IMR-90 (cell line): ENCODE results near the gene PHIP. TPM values are rescaled to one million over a fixed set of nuclear protein-coding genes. Genes with fewer than 3 reads are reported as not detected.

Experiments used
- ATAC-seq: fragments of 200-7000 bp; cut with Tn5 transposase; 2 replicates; pipeline ENCODE4 v1.9.1; 2020; ENCODE audit warnings: low read depth, mild to moderate bottlenecking, moderate library complexity
- BruUV-seq: library from RNA; stranded (reverse); fragments of 400-500 nt; replicated peaks from 2 replicates; lab custom pipeline; 2021; lab: Mats Ljungman, UMichigan
- CTCF ChIA-PET: fragments of 300-600 bp; formaldehyde crosslinking; extraction: SDS; loops from one replicate; lab custom pipeline; 2021; ENCODE audit warnings: antibody characterized with exemption; lab: Yijun Ruan, JAX
- POLR2A ChIA-PET: fragments of 300-600 bp; sonication (Branson Sonifier 250); formaldehyde crosslinking; loops from one replicate; lab custom pipeline; 2022; ENCODE audit warnings: antibody characterized with exemption; ENCODE audit not compliant: unreplicated experiment; lab: Charles Lee
- DNase-seq: peaks from one replicate; pipeline ENCODE4 v3.0.0; 2013
- H2AFZ ChIP-seq: replicated peaks from 2 replicates; pipeline ENCODE3; 2013; ENCODE audit warnings: low read length, mild to moderate bottlenecking; ENCODE audit not compliant: poor library complexity
- H2AK5ac ChIP-seq: 2 replicates; pipeline ENCODE4 v1.6.1; 2013; ENCODE audit warnings: low read depth, low read length, inconsistent platforms
- H2AK9ac ChIP-seq: replicated peaks from 2 replicates; pipeline ENCODE3; 2013; ENCODE audit warnings: mild to moderate bottlenecking, low read depth, low read length, moderate library complexity; ENCODE audit not compliant: poor library complexity
- H2BK120ac ChIP-seq: 2 replicates; pipeline ENCODE4 v1.6.1; 2013; ENCODE audit warnings: low read depth, low read length, inconsistent platforms
- H2BK15ac ChIP-seq: 3 replicates; pipeline ENCODE4 v1.6.1; 2013; ENCODE audit warnings: low read depth, low read length, inconsistent platforms
- H2BK20ac ChIP-seq: 2 replicates; pipeline ENCODE4 v1.6.1; 2013; ENCODE audit warnings: low read depth, mild to moderate bottlenecking, inconsistent platforms, low read length, moderate library complexity
- H2BK5ac ChIP-seq: 2 replicates; pipeline ENCODE4 v1.6.1; 2013; ENCODE audit warnings: mild to moderate bottlenecking, low read depth, low read length, inconsistent platforms; ENCODE audit not compliant: poor library complexity, severe bottlenecking
- H3K14ac ChIP-seq: replicated peaks from 2 replicates; pipeline ENCODE4 v1.6.1; 2013; ENCODE audit warnings: low read depth, low read length, inconsistent platforms
- H3K18ac ChIP-seq: 2 replicates; pipeline ENCODE4 v1.6.1; 2013; ENCODE audit warnings: low read depth, low read length, control low read depth
- H3K23ac ChIP-seq: 2 replicates; pipeline ENCODE4 v1.6.1; 2013; ENCODE audit warnings: low read depth, low read length, inconsistent platforms
- H3K27ac ChIP-seq: 2 replicates; pipeline ENCODE4 v1.5.1; 2013; ENCODE audit warnings: mild to moderate bottlenecking, control low read depth, low read length; ENCODE audit not compliant: insufficient read depth
- H3K27me3 ChIP-seq: 2 replicates; pipeline ENCODE4 v1.6.1; 2013; ENCODE audit warnings: low read length; ENCODE audit not compliant: control insufficient read depth, insufficient read depth
- H3K36me3 ChIP-seq: 2 replicates; pipeline ENCODE4 v1.6.1; 2013; ENCODE audit warnings: low read length, mixed read lengths; ENCODE audit not compliant: control insufficient read depth, insufficient read depth
- H3K4ac ChIP-seq: 2 replicates; pipeline ENCODE4 v1.6.1; 2013; ENCODE audit warnings: low read depth, low read length, inconsistent platforms
- H3K4me1 ChIP-seq: 2 replicates; pipeline ENCODE4 v1.6.1; 2013; ENCODE audit warnings: low read length, mixed read lengths; ENCODE audit not compliant: control insufficient read depth, insufficient read depth
- H3K4me2 ChIP-seq: 2 replicates; pipeline ENCODE4 v1.6.1; 2013; ENCODE audit warnings: low read depth, mild to moderate bottlenecking, control low read depth, low read length, moderate library complexity
- H3K4me3 ChIP-seq: 2 replicates; pipeline ENCODE4 v1.5.1; 2013; ENCODE audit warnings: low read depth, mild to moderate bottlenecking, control low read depth, low read length, moderate library complexity; ENCODE audit not compliant: insufficient read depth
- H3K56ac ChIP-seq: 2 replicates; pipeline ENCODE4 v1.6.1; 2013; ENCODE audit warnings: low read length, inconsistent platforms; ENCODE audit not compliant: insufficient read depth; ENCODE audit errors: extremely low read depth
- H3K79me1 ChIP-seq, 2 experiments: 2 replicates each; pipeline ENCODE4 v1.6.1; 2013; ENCODE audit warnings: low read length in 2 of 2, inconsistent platforms in 1 of 2, low read depth in 1 of 2
- H3K9ac ChIP-seq: 2 replicates; pipeline ENCODE4 v1.6.1; 2013; ENCODE audit warnings: low read depth, low read length, control low read depth
- H3K9me1 ChIP-seq: 2 replicates; pipeline ENCODE4 v1.6.1; 2013; ENCODE audit warnings: low read length, inconsistent platforms; ENCODE audit not compliant: insufficient read depth
- H3K9me3 ChIP-seq: 2 replicates; pipeline ENCODE4 v1.6.1; 2013; ENCODE audit warnings: low read length; ENCODE audit not compliant: control insufficient read depth, insufficient read depth
- H4K20me1 ChIP-seq: 2 replicates; pipeline ENCODE4 v1.6.1; 2013; ENCODE audit warnings: low read length, inconsistent platforms; ENCODE audit not compliant: insufficient read depth
- H4K5ac ChIP-seq: 2 replicates; pipeline ENCODE4 v1.6.1; 2013; ENCODE audit warnings: mild to moderate bottlenecking, low read depth, low read length, control low read depth
- H4K8ac ChIP-seq, 2 experiments: 2 replicates each; pipeline ENCODE4 v1.6.1; 2013; ENCODE audit warnings: low read depth in 2 of 2, low read length in 2 of 2, control low read depth in 1 of 2, inconsistent platforms in 1 of 2
- H4K91ac ChIP-seq: 2 replicates; pipeline ENCODE4 v1.6.1; 2013; ENCODE audit warnings: low read depth, low read length, inconsistent platforms; ENCODE audit not compliant: insufficient read depth
- BHLHE40 ChIP-seq: fragments of 150-350 bp; IDR thresholded peaks from 2 replicates; pipeline ENCODE4 v1.6.1; 2016; ENCODE audit warnings: mild to moderate bottlenecking, low read depth, low read length
- RCOR1 ChIP-seq: IDR thresholded peaks from 2 replicates; pipeline ENCODE4 v1.6.1; 2012; ENCODE audit warnings: mild to moderate bottlenecking, low read length, improper control_type of control experiment; ENCODE audit not compliant: insufficient replicate concordance
- USF2 ChIP-seq: fragments of 150-350 bp; IDR thresholded peaks from 2 replicates; pipeline ENCODE4 v1.6.1; 2017; ENCODE audit warnings: mild to moderate bottlenecking, antibody characterized with exemption, low read length, low read depth
- WGBS, 2 experiments: methylation state at CpG; one replicate each; pipeline versions ENCODE4 v1.1.5 to v1.1.7; 2013; ENCODE audit warnings: missing lambda C conversion rate in 2 of 2; ENCODE audit not compliant: insufficient read length in 1 of 2; ENCODE audit errors: extremely low coverage in 2 of 2; 5-methylcytosine and 5-hydroxymethylcytosine counted together
- dilution Hi-C: fragments of 300-500 bp; cut with HindIII; formaldehyde crosslinking; loops from one replicate; pipeline ENCODE4 v1.14.3; 2018; ENCODE audit warnings: low sequenced_read_pairs; ENCODE audit not compliant: unreplicated experiment
- in situ Hi-C: fragments of 300-500 bp; cut with MboI; formaldehyde crosslinking; loops from 3 replicates; pipeline ENCODE4 v1.14.3; 2019; ENCODE audit warnings: low sequenced_read_pairs, inconsistent platforms, mixed read lengths
- intact Hi-C: fragments of 100-400 bp; cut with micrococcal nuclease; formaldehyde crosslinking; loops from 2 replicates; pipeline ENCODE4 v1.10.0; 2022
- polyA plus RNA-seq, 3 experiments: library from polyadenylated mRNA; depleted of rRNA; stranded (reverse); fragments of >200 nt; gene quantifications; 2 replicates each; pipeline ENCODE4 v1.2.3, GENCODE V29; 2012; ENCODE audit warnings: low replicate concordance in 1 of 3
- total RNA-seq: library from RNA; depleted of rRNA; stranded (reverse); fragments of >200 nt; gene quantifications from 2 replicates; pipeline ENCODE4 v1.2.3, GENCODE V29; 2012

Gene PHIP
- total and polyA plus RNA-seq, 2 of the 4 experiments (the other 2 are of a cell fraction) = 3.4 to 20.4 TPM

GRCh38 chr6:78967191-78967590 lies 110.9 kb downstream of the PHIP start:
- Histone ChIP-seq H3K4me3 (no peak overlapping the region), H2BK15ac (no peak overlapping the region), H4K5ac (no peak overlapping the region), H3K36me3 (peaks cover 13% of the 10 kb centered on the region), H4K8ac (no peak overlapping the region), H4K91ac (no peak overlapping the region), H2AK9ac (no peak overlapping the region), H2BK120ac (no peak overlapping the region), H2BK5ac (no peak overlapping the region), H3K14ac (no peak overlapping the region), H3K18ac (no peak overlapping the region), H3K9ac (no peak overlapping the region), H2AK5ac (no peak overlapping the region), H3K4ac (no peak overlapping the region), H3K27me3 (no peaks in the 10 kb centered on the region), H3K79me1 (no peaks in the 10 kb centered on the region), H3K23ac (no peak overlapping the region), H3K4me2 (no peak overlapping the region), H3K9me1 (no peaks in the 10 kb centered on the region), H3K9me3 (no peaks in the 10 kb centered on the region), H2BK20ac (no peak overlapping the region), H4K20me1 (no peaks in the 10 kb centered on the region), H3K27ac (no peak overlapping the region), H2AFZ (no peak overlapping the region), H3K56ac (no peak overlapping the region), H3K4me1 (no peaks in the 10 kb centered on the region)
- WGBS, 2 experiments = no CpG with 5 or more reads among the region's 3 CpGs
- DNase-seq (no peak), ATAC-seq (no peak)
- CTCF ChIA-PET = no interaction called here
- TF ChIP-seq BHLHE40 = no peak
- TF ChIP-seq RCOR1 = no peak
- no peak for TF ChIP-seq USF2
- dilution Hi-C loops (no loop called here), intact Hi-C loops (no loop called here), in situ Hi-C loops (no loop called here)
- BruUV-seq = no TSS peak
- POLR2A ChIA-PET = no interaction called here
